HFFc6 (cell line): ENCODE data around the gene POU6F2. TPM values are rescaled to one million over a fixed set of nuclear protein-coding genes. Genes with fewer than 3 reads are reported as not detected.
A peak's percentile ranks its signal among the peaks of the same experiment; 100 is the strongest.

ENCODE experiments used
- DNase-seq: peaks from one replicate; pipeline ENCODE4 v3.0.0-alpha.2; 2018
- H3K27ac Mint-ChIP-seq: 2 replicates; pipeline ENCODE4 v1.8.0; 2020; ENCODE audit warnings: mild to moderate bottlenecking, mixed read lengths
- H3K27me3 Mint-ChIP-seq: 2 replicates; pipeline ENCODE4 v1.8.0; 2021; ENCODE audit warnings: mild to moderate bottlenecking, moderate library complexity, mixed read lengths; ENCODE audit not compliant: insufficient read depth
- H3K36me3 Mint-ChIP-seq: 2 replicates; pipeline ENCODE4 v1.8.0; 2021; ENCODE audit warnings: low read depth, mixed read lengths
- H3K4me1 Mint-ChIP-seq: 2 replicates; pipeline ENCODE4 v1.8.0; 2020; ENCODE audit warnings: low read depth, mixed read lengths
- H3K4me3 Mint-ChIP-seq: 2 replicates; pipeline ENCODE4 v1.8.0; 2020; ENCODE audit warnings: mild to moderate bottlenecking, moderate library complexity, mixed read lengths
- H3K9me3 Mint-ChIP-seq: 2 replicates; pipeline ENCODE4 v1.8.0; 2020; ENCODE audit warnings: mild to moderate bottlenecking, mixed read lengths
- CTCF ChIP-seq: fragments of 200-600 bp; sonication (generic); IDR thresholded peaks from 2 replicates; pipeline ENCODE4 v1.5.0; 2021; ENCODE audit warnings: antibody characterized with exemption, mild to moderate bottlenecking
- total RNA-seq, 6 experiments: library from RNA; stranded (reverse); fragmentation: NEBNext Ultra II Directional; extraction: Animal tissue kit (Norgen Biotek cat#: 25700); gene quantifications; 2 replicates in 1 of 6; 3 replicates in 5 of 6; pipeline ENCODE4 v1.2.3, GENCODE V29; 2021

POU6F2 gene
- total RNA-seq, 6 experiments from 2014 or later: not detected

- no peak for TF ChIP-seq CTCF
- Mint-ChIP-seq H3K4me3 (no peak overlapping the region), H3K9me3 (no peaks in the 10 kb centered on the region), H3K27me3 (no peaks in the 10 kb centered on the region; the same call in 1 of the 2 replicates), H3K27ac (no peak overlapping the region), H3K36me3 (no peaks in the 10 kb centered on the region), H3K4me1 (peaks cover 9% of the 10 kb centered on the region)
- DNase-seq: no peak
Observed at GRCh38 chr7:39417642-39418041, 439.9 kb downstream of the POU6F2 start.

- Mint-ChIP-seq H3K4me1 (no peaks in the 10 kb centered on the region), H3K27me3 (peaks cover 9% of the 10 kb centered on the region; the same call in 1 of the 2 replicates), H3K9me3 (no peaks in the 10 kb centered on the region), H3K27ac (no peak overlapping the region), H3K36me3 (no peaks in the 10 kb centered on the region), H3K4me3 (no peak overlapping the region)
- no peak for TF ChIP-seq CTCF
- DNase-seq: no peak
Observed at GRCh38 chr7:39421251-39421650, 443.5 kb downstream of the POU6F2 start.

GRCh38 chr7:39421661-39422060 is 444.0 kb downstream of the POU6F2 start:
- Mint-ChIP-seq H3K27me3 (peaks cover 12% of the 10 kb centered on the region; the same call in 1 of the 2 replicates), H3K27ac (no peak overlapping the region), H3K4me3 (no peak overlapping the region), H3K36me3 (no peaks in the 10 kb centered on the region), H3K4me1 (no peaks in the 10 kb centered on the region), H3K9me3 (no peaks in the 10 kb centered on the region)
- no peak for DNase-seq
- no peak for TF ChIP-seq CTCF

- DNase-seq: peak; percentile 64
- no peak for TF ChIP-seq CTCF
- no peak overlapping the region for H3K27ac Mint-ChIP-seq
- H3K4me3 Mint-ChIP-seq: no peak overlapping the region
- peaks cover 20% of the 10 kb centered on the region for H3K4me1 Mint-ChIP-seq
- H3K27me3 Mint-ChIP-seq: peaks cover 17% of the 10 kb centered on the region
- no peaks in the 10 kb centered on the region for H3K36me3 Mint-ChIP-seq
- H3K9me3 Mint-ChIP-seq: no peaks in the 10 kb centered on the region
Observed at GRCh38 chr7:39428221-39428620, 450.5 kb downstream of the POU6F2 start.

GRCh38 chr7:39429421-39429820 is 451.7 kb downstream of the POU6F2 start:
- Mint-ChIP-seq H3K9me3 (no peaks in the 10 kb centered on the region), H3K27me3 (peaks cover 16% of the 10 kb centered on the region), H3K27ac (no peak overlapping the region), H3K36me3 (no peaks in the 10 kb centered on the region), H3K4me1 (peaks cover 20% of the 10 kb centered on the region), H3K4me3 (no peak overlapping the region)
- DNase-seq: no peak
- no peak for TF ChIP-seq CTCF

GRCh38 chr7:39430441-39430840 is 452.7 kb downstream of the POU6F2 start:
- Mint-ChIP-seq H3K36me3 (no peaks in the 10 kb centered on the region), H3K4me1 (peaks cover 20% of the 10 kb centered on the region)

More at GRCh38 chr7:39430441-39430840, 452.7 kb downstream of the POU6F2 start:
- Mint-ChIP-seq H3K4me3 (no peak overlapping the region), H3K27ac (no peak overlapping the region), H3K27me3 (peaks cover 12% of the 10 kb centered on the region), H3K9me3 (no peaks in the 10 kb centered on the region)
- no peak for TF ChIP-seq CTCF
- no peak for DNase-seq
